ENCODE measurements around the gene BSND.

BSND gene

DNA sequence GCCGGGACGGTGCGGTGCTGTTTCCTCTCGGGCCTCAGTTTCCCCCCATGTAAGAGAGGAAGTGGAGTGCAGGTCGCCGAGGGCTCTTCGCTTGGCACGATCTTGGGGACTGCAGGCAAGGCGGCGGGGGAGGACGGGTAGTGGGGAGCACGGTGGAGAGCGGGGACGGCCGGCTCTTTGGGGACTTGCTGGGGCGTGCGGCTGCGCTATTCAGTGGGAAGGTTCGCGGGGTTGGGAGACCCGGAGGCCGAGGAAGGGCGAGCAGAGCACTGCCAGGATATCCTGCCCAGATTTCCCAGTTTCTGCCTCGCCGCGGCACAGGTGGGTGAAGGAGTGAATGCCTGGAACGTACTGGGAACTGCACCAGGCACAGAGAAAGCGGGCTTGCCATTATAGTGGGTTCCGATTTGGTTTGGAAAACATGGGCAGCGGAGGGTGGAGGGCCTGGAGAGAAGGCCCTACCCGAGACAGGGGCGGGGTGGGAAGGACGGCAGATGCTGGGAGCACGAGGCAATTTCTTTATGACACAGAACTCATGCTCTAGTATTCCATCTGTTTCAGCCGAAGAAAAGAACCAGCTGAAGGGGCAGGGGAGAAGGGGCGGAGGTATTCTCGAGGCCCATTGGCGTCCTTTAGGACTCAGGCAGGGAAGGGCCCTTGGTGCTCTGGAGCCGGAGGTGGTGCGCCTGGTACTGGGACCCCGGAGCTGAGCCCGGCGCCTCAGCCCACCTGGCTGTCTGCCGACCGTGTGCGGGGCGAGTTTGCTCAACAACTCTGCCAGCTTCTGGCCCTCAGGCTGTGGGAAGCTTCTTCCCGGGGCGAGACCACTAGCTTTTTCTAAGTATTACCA lies 41.6 kb downstream of the BSND start:
- Histone ChIP-seq H3K27ac (ENCODE audit: low read length) (no peak overlapping the region), H3K4me2 (ENCODE audit: low read length) (no peak overlapping the region), H3K36me3 (replicated peaks; ENCODE audit: low read depth, low read length) (no peaks in the 10 kb centered on the region), H3K9me3 (ENCODE audit: insufficient read depth, low read length) (no peaks in the 10 kb centered on the region), H3K4me1 (ENCODE audit: low read length) (no peaks in the 10 kb centered on the region), H3K79me2 (ENCODE audit: low read length) (no peaks in the 10 kb centered on the region), H2AFZ (ENCODE audit: low read depth, low read length) (no peak overlapping the region), H3K9ac (ENCODE audit: low read length) (no peak overlapping the region), H4K20me1 (ENCODE audit: insufficient read depth, low read length) (no peaks in the 10 kb centered on the region), H3K4me3 (ENCODE audit: low read length) (no peak overlapping the region), H3K27me3 (ENCODE audit: low read depth, low read length) (no peaks in the 10 kb centered on the region)
- TF ChIP-seq CTCF (IDR thresholded peaks at IDR 0.05; ENCODE audit: low read depth, low read length), result no peak
- TF ChIP-seq EZH2phosphoT487 (IDR thresholded peaks at IDR 0.05; ENCODE audit: low read depth), result no peak

- Histone ChIP-seq H3K4me3 (ENCODE audit: low read length) (no peak overlapping the region), H3K9ac (ENCODE audit: low read length) (no peak overlapping the region), H3K36me3 (replicated peaks; ENCODE audit: low read depth, low read length) (no peaks in the 10 kb centered on the region), H3K4me2 (ENCODE audit: low read length) (no peak overlapping the region), H4K20me1 (ENCODE audit: insufficient read depth, low read length) (no peaks in the 10 kb centered on the region), H3K4me1 (ENCODE audit: low read length) (no peaks in the 10 kb centered on the region), H2AFZ (ENCODE audit: low read depth, low read length) (no peak overlapping the region), H3K27me3 (ENCODE audit: low read depth, low read length) (no peaks in the 10 kb centered on the region), H3K9me3 (ENCODE audit: insufficient read depth, low read length) (no peaks in the 10 kb centered on the region), H3K27ac (ENCODE audit: low read length) (no peak overlapping the region), H3K79me2 (ENCODE audit: low read length) (no peaks in the 10 kb centered on the region)
- TF ChIP-seq EZH2phosphoT487 (IDR thresholded peaks at IDR 0.05; ENCODE audit: low read depth), result no peak
These were observed 42.3 kb downstream of the BSND start for GRCh38 chr1:55040933-55041494.

GRCh38 chr1:55041613-55042012 lies 42.9 kb downstream of the BSND start:
- Histone ChIP-seq H3K9ac (ENCODE audit: low read length) (no peak overlapping the region), H3K9me3 (ENCODE audit: insufficient read depth, low read length) (no peaks in the 10 kb centered on the region), H3K4me1 (ENCODE audit: low read length) (no peaks in the 10 kb centered on the region), H3K36me3 (replicated peaks; ENCODE audit: low read depth, low read length) (no peaks in the 10 kb centered on the region), H2AFZ (ENCODE audit: low read depth, low read length) (no peak overlapping the region), H3K4me3 (ENCODE audit: low read length) (no peak overlapping the region), H3K79me2 (ENCODE audit: low read length) (no peaks in the 10 kb centered on the region), H3K27ac (ENCODE audit: low read length) (no peak overlapping the region), H4K20me1 (ENCODE audit: insufficient read depth, low read length) (no peaks in the 10 kb centered on the region), H3K4me2 (ENCODE audit: low read length) (no peak overlapping the region), H3K27me3 (ENCODE audit: low read depth, low read length) (no peaks in the 10 kb centered on the region)
- TF ChIP-seq EZH2phosphoT487 (IDR thresholded peaks at IDR 0.05; ENCODE audit: low read depth), result no peak
- no peak for TF ChIP-seq CTCF (IDR thresholded peaks at IDR 0.05; ENCODE audit: low read depth, low read length)

DNA sequence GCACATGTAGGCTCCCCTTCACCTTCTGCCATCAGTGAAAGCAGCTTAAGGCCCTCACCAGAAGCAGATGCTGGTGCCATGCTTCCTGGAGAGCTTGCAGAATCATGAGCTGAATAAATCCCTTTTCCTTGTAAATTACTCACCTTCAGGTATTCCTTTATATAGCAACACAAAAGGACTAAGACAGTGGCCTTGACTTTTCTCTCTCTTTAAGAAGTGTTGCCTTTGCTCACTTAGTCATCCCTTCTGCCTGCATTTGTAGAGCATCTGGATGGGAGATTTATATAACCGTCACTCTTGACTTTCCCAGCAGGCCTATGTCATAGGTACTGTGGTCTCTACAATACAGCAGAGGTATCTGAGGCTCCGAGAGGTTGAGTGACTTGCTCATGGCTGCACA lies 44.3 kb downstream of the BSND start:
- Histone ChIP-seq H2AFZ (ENCODE audit: low read depth, low read length) (no peak overlapping the region), H3K4me2 (ENCODE audit: low read length) (no peak overlapping the region), H4K20me1 (ENCODE audit: insufficient read depth, low read length) (no peaks in the 10 kb centered on the region), H3K27ac (ENCODE audit: low read length) (no peak overlapping the region), H3K9ac (ENCODE audit: low read length) (no peak overlapping the region), H3K4me1 (ENCODE audit: low read length) (no peaks in the 10 kb centered on the region), H3K4me3 (ENCODE audit: low read length) (no peak overlapping the region), H3K79me2 (ENCODE audit: low read length) (no peaks in the 10 kb centered on the region), H3K36me3 (replicated peaks; ENCODE audit: low read depth, low read length) (no peaks in the 10 kb centered on the region), H3K9me3 (ENCODE audit: insufficient read depth, low read length) (no peaks in the 10 kb centered on the region), H3K27me3 (ENCODE audit: low read depth, low read length) (no peaks in the 10 kb centered on the region)
- no peak for TF ChIP-seq CTCF (IDR thresholded peaks at IDR 0.05; ENCODE audit: low read depth, low read length)
- no peak for TF ChIP-seq EZH2phosphoT487 (IDR thresholded peaks at IDR 0.05; ENCODE audit: low read depth)
